ENCODE data around the gene TAPBP.
"Not testable (repeated sequence)": the region's sequence is repeated elsewhere in the genome, so short reads cannot be mapped to it uniquely, and the experiment has no call there.

Gene TAPBP

GRCh38 chr6:33279971-33280511 lies 33.8 kb downstream of the TAPBP start:
- DNase-seq (ENCODE audit: insufficient read length, low spot score) (no peak), FAIRE-seq (no peak)
- no peak for TF ChIP-seq POLR2A (IDR thresholded peaks at IDR 0.05; ENCODE audit: low read depth, low read length)

- no peak for TF ChIP-seq POLR2A (IDR thresholded peaks at IDR 0.05; ENCODE audit: low read depth, low read length)
- FAIRE-seq (no peak), DNase-seq (ENCODE audit: insufficient read length, low spot score) (no peak)
Measured at GRCh38 chr6:33279257-33279695, 34.6 kb downstream of the TAPBP start.

DNA sequence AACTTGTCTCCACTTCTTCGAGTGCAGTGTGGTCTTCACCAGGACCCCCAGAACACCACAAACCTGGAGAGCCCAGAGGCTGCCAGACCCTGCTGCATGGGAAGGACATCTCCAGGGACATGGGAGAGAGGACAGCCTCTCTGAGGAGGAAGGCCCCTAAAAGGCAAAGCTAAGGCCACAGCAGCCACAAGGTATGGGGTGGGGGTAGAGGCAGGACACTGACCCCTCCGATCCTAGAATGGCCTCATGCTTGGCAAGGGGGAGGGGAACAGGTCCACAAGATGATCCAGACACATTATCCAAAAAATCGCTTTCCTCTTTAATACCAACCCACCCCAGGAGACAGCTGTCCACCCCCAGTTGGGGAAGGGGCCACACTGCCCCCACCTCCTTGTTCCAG lies 35.1 kb downstream of the TAPBP start:
- FAIRE-seq: no peak
- TF ChIP-seq POLR2A (IDR thresholded peaks at IDR 0.05; ENCODE audit: low read depth, low read length): no peak
- DNase-seq (ENCODE audit: insufficient read length, low spot score): no peak

- TF ChIP-seq POLR2A (IDR thresholded peaks at IDR 0.05; ENCODE audit: low read depth, low read length): no peak
- FAIRE-seq (no peak), DNase-seq (ENCODE audit: insufficient read length, low spot score) (no peak)
Measured at GRCh38 chr6:33278392-33278741, 35.5 kb downstream of the TAPBP start.

GRCh38 chr6:33277663-33278391 lies 36.1 kb downstream of the TAPBP start:
- DNase-seq (ENCODE audit: insufficient read length, low spot score) (no peak), FAIRE-seq (no peak)
- no peak for TF ChIP-seq POLR2A (IDR thresholded peaks at IDR 0.05; ENCODE audit: low read depth, low read length)

DNA sequence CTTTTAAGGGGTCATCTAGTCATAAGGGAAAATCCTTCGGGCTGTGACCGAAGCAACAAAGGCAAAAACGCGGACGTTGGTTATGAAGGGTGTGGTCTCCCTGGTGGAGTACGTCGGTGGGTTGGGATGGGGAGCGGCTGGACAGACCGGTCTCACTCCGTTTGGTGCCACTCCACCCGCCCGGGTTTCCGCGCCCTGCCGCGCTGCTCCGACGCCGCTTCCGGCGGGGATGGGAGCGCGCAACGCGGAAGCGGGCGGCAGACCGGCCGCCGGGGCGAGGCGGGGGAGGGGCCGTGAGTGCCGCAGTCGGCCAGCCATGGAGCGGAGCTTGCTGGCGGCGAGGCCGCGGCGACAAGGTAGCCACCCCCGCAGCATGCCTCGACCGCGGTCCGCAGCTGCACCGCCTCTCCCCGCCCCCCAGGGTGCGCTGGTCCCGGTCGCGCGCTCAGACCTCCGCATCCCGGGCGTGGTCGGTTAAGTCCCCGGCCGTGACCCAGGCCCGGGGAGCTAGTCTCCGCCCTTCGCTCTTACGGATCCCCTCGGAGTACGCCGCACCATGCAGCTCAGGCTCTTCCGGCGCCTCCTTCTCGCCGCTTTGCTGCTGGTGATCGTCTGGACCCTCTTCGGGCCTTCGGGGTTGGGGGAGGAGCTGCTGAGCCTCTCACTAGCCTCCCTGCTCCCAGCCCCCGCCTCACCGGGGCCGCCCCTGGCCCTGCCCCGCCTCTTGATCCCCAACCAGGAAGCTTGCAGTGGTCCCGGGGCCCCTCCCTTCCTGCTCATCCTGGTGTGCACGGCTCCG lies 36.8 kb downstream of the TAPBP start, which contains the start of gene B3GALT4:
Gene B3GALT4, plus strand, starts transcription at position 260 of the 799 bp plus-strand sequence. Its CDS starts 297 bp downstream, at position 557.
- TF ChIP-seq POLR2A (IDR thresholded peaks at IDR 0.05; ENCODE audit: low read depth, low read length): peak; percentile 33; the same call in 1 of the 2 replicates
- DNase-seq (ENCODE audit: insufficient read length, low spot score) (no peak), FAIRE-seq (no peak)

DNA sequence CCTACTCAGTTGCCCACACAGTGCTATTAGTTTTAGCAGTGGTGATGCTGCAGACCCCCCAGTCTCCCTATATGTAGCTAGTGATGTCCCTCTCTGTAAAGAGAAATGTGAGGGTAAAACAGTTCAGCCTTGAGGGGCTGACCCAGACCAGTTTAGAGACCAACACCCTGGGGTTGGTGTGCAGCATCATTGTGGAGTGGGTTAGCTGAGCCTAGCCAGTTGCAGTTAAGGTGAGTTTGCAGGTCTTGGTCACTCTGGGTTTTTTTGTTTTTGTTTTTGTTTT lies 37.4 kb downstream of the TAPBP start:
- TF ChIP-seq POLR2A (IDR thresholded peaks at IDR 0.05; ENCODE audit: low read depth, low read length): no peak
- no peak for DNase-seq (ENCODE audit: insufficient read length, low spot score)
- FAIRE-seq: no peak

DNA sequence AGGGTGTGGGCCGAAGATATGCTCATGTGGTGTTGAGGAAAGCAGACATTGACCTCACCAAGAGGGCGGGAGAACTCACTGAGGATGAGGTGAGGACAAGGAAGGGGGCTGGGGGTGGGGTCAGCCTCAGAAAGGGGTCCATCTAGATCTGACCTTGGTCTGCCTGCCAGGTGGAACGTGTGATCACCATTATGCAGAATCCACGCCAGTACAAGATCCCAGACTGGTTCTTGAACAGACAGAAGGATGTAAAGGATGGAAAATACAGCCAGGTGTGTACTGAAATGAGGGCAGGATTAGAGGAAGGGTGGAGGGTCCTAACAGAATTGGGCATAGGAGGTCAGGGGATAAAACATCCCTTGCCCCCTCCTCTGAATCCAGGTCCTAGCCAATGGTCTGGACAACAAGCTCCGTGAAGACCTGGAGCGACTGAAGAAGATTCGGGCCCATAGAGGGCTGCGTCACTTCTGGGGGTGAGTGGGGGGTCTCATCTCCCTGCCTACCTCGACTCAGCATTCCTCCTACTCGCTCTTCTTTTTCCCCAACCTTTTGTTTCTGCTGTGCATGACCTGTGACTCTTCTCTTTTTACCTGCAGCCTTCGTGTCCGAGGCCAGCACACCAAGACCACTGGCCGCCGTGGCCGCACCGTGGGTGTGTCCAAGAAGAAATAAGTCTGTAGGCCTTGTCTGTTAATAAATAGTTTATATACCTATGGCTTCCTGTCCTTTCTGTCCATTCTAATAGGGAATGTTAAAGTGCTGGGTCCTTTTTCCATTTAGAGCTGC lies 37.9 kb downstream of the TAPBP start:
- DNase-seq (ENCODE audit: insufficient read length, low spot score); FAIRE-seq: not testable (repeated sequence)

- DNase-seq (ENCODE audit: insufficient read length, low spot score): no peak
- FAIRE-seq: no peak
- TF ChIP-seq POLR2A (IDR thresholded peaks at IDR 0.05; ENCODE audit: low read depth, low read length): no peak
Measured at GRCh38 chr6:33273924-33274902, 39.7 kb downstream of the TAPBP start.

DNA sequence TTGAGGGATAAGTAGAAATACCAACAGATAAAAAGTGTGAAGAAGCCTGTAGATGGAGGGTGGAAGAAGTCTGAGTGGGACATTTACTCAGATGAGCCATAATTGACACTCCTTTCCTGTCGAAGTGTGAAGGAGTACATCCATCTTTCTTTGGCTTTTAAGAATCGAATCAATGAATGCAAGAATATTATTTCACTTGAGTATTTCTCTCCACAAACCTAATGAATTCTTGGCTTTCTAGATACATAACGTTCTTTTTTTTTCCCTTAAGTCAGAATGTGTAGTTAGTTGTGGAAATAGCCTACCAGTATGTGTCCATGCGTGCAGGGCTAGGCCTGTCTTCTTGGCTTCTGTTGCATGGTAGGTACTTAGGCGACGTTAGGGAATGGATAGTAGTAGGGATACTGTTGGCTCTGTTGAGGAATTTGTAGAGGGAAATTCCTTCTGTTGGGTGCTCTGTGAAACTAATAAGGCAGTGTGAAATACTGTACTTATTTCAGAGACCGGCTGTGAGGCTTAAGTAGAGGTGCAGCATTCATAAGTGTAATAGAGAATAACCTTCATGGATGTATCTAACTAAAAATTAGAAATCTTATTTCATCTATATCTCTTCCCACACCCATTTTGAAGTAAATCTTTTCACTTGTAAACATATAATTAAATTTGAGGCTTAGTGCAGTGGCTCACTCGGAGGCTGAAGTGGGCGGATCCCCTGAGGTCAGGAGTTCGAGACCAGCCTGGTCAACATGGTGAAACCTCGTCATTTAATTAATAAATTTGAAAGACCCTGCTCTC lies 40.6 kb downstream of the TAPBP start:
- no peak for DNase-seq (ENCODE audit: insufficient read length, low spot score)
- TF ChIP-seq POLR2A (IDR thresholded peaks at IDR 0.05; ENCODE audit: low read depth, low read length): no peak
- no peak for FAIRE-seq

DNA sequence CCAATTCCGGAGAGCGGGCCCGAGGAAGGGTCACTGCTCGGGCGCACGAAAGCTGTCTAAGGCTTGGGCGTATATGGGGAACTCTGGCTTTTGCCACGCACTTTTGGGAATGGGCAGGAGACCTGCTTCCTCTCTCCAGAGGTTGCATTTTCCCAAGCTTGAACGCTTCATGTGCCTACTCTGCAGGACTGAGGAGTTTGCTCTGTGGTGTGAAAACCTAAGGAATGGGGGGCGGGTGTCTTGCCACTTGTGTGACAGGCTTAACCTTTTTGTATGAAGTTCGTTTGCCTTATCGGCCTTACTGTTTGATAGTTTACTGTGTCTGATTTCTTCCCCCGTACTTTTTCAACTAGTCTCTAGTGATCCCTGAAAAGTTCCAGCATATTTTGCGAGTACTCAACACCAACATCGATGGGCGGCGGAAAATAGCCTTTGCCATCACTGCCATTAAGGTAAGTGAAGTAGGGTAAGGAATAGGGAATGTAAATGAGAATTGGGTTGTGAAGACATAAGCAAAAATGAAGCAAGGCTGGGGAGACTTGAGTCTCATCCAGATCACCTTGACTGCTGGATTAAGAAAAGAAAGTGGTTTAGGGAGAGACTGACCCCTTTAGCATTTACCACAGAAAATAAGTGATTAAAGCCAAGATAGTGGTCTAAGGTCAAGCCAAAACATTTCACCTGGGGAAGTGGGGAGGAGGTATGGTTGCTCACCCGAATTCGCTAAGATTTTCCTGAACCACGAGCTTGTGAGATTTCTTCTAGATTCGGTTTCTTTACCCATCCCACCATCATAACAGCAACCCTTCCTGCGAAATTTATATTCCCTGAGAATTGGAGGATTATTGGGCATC lies 41.4 kb downstream of the TAPBP start:
- DNase-seq (ENCODE audit: insufficient read length, low spot score) (no peak), FAIRE-seq (no peak)
- no peak for TF ChIP-seq POLR2A (IDR thresholded peaks at IDR 0.05; ENCODE audit: low read depth, low read length)

Measured in H54 (cell line).